Upper lobe of left lung (tissue), 4 donors: ENCODE results near the gene GNG8.

Source experiments
- CTCF ChIP-seq, 6 experiments: fragments of 450-650 bp in 4 of 6; fragments of 200-600 bp in 2 of 6; sonication (generic) in 2 of 6; IDR thresholded peaks; one replicate each; pipeline ENCODE4 v1.5.1; 2016 to 2019; ENCODE audit warnings: antibody characterized with exemption in 6 of 6
- POLR2A ChIP-seq, 4 donors: fragments of 450-650 bp; IDR thresholded peaks; one replicate each; pipeline ENCODE4 v1.5.1; 2016 to 2017; ENCODE audit warnings: antibody characterized with exemption in 4 of 4, mild to moderate bottlenecking in 2 of 4
- POLR2AphosphoS5 ChIP-seq, 2 donors: sonication (generic); formaldehyde crosslinking; IDR thresholded peaks; one replicate each; pipeline ENCODE4 v1.5.1; 2017; ENCODE audit warnings: antibody characterized with exemption in 2 of 2

GRCh38 chr19:46622118-46622446 lies 13.9 kb downstream of the GNG8 start:
- TF ChIP-seq POLR2A (IDR thresholded peaks at IDR 0.05) (no peak), CTCF (IDR thresholded peaks at IDR 0.05) (no peak), POLR2AphosphoS5 (IDR thresholded peaks at IDR 0.05) (no peak)
